Measurements from ENCODE around the gene KRT16.
A peak's percentile ranks its signal among the peaks of the same experiment; 100 is the strongest.
"Not testable (repeated sequence)": the region's sequence is repeated elsewhere in the genome, so short reads cannot be mapped to it uniquely, and the experiment has no call there.

KRT16 gene

DNA sequence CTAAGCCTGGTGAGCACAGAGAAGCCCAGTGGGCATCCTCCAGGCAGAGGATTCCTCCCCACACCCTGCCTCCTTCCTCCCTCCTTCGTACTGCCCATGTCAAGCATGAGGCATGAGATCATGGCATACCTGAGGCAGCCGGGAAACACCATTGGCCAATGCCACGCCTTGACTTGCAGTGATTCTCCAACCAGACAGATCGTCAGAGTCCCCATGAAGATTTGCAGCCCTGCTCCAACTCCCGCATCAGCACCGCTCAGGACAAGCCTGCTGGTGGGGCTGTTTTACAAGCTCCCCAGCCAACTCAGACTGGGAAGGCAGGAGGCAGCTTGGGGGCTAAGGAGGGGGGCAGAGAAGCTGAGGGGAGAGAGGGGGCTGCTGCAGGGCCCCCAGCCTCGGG, 2.9 kb upstream of the KRT16 start:
- DNase-seq (ENCODE audit: low spot score): no peak

- DNase-seq (ENCODE audit: low spot score): not testable (repeated sequence)
Observed at GRCh38 chr17:41614767-41615166, 2.2 kb upstream of the KRT16 start.

- DNase-seq (ENCODE audit: low spot score): no peak
Observed at GRCh38 chr17:41614098-41614497, 1.5 kb upstream of the KRT16 start.

GRCh38 chr17:41613277-41614082, 913 bp upstream of the KRT16 start:
- no peak for DNase-seq (ENCODE audit: low spot score)

GRCh38 chr17:41610965-41611640, 1.5 kb downstream of the KRT16 start:
- DNase-seq (ENCODE audit: low spot score): no peak

- not testable (repeated sequence) for DNase-seq (ENCODE audit: low spot score)
Observed at GRCh38 chr17:41610061-41610517, 2.5 kb downstream of the KRT16 start.

DNA sequence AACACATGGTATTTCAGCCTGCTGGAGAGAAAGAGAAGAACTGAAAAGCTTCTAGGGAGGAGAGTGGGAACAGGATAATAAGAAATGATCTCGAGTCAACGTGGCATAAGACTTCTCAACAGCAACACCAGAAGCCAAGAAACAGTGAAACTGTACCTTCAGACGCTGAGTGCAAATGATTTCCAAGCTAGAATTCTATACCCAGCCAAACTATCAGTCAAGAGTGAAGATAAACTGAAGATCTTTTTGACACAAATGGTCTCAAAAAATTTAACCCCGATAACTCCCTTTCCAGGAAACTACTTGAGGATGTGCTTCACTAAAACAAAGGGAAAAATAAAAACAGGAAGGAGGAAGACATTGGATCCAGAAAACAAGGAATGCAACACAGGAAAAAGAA, 5.6 kb downstream of the KRT16 start:
- DNase-seq (ENCODE audit: low spot score): not testable (repeated sequence)

DNA sequence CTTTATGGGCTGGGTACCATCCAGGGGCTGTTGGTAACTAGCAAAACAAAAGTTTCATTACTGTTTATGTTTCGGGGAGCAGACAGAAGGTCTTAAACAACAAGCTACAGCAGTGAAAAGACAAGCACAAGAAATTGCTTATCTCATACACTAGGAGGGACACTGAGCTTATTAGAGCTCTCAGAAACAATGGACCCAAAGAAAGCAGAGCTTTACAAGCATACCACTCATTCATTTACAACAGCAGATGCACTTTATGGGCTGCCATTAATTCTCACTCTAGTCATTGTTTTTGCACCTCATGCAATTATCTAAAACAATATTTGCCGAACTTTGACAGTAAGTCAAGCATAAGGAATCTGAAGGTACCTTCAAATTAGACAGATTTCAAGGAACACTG, 10.0 kb downstream of the KRT16 start:
- DNase-seq (ENCODE audit: low spot score): peak; percentile 61

- DNase-seq (ENCODE audit: low spot score): no peak
Observed at GRCh38 chr17:41600318-41600717, 12.2 kb downstream of the KRT16 start.

DNA sequence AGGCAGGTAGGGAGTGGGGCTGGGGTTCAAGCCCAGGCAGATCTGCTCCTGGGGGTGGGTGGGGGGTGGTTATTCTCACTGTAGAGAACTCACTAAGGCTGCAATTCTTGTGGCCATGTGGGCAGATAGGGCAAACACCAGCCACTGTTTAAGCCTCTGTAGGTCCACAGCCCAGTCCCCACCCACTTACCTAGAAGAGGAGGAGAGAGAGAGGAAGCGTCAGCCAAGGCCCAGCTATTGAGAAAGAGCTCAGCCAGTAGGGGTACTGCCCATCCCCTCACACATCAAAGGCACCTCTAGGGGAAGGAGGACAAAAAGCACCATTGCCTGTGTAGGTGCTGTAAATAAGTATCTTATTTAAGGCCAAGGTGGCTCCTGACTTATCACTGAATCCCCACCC, 12.9 kb downstream of the KRT16 start:
- DNase-seq (ENCODE audit: low spot score): no peak

DNA sequence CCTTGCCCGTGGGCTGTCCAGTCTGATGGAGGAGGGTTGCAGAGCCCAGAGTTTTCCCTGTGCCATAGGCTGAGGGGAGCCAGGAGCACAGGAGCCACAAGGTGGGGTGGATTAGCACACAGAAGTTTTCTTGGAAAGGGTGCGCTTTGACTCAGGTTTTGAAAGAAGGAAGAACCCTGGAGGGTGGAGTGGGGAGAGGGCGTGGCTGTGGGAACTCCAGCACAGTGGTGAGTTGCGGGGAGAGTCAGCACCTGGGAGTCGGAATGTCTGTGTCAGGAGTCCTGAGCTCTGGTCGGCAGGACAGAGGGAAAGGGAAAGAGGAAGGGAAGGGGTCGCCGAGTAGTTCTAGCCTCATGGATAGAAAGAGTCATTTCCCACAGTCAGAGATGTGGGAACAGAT, 17.0 kb downstream of the KRT16 start:
- DNase-seq (ENCODE audit: low spot score): no peak

- no peak for DNase-seq (ENCODE audit: low spot score)
Observed at GRCh38 chr17:41594363-41594915, 18.1 kb downstream of the KRT16 start.

- no peak for DNase-seq (ENCODE audit: low spot score)
Observed at GRCh38 chr17:41593306-41593981, 19.1 kb downstream of the KRT16 start.

GRCh38 chr17:41592601-41593305, 19.8 kb downstream of the KRT16 start:
- no peak for DNase-seq (ENCODE audit: low spot score)

DNA sequence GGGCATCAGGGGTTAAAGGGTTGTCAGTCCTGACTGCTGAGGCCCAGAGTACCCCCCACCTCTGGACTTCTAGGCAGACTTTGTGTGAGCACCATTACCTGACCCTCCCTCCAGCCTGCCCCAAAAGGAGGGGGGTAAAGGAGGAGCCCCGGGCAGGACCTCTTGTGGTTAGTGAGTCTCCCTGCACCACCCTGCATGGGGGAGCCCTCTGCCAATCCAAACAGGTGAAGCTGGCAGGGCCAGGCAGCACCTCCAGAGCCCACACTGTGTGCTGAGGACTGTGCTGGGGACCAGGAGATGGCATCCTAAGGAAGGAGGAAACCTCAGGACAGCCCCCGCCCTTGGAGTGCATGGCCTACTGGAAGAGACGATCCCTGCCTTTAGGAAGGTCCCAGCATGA, 23.3 kb downstream of the KRT16 start:
- DNase-seq (ENCODE audit: low spot score): no peak

GRCh38 chr17:41588126-41588810, 24.3 kb downstream of the KRT16 start:
- no peak for DNase-seq (ENCODE audit: low spot score)

GRCh38 chr17:41586863-41587495, 25.6 kb downstream of the KRT16 start, which contains the start of gene KRT14:
Gene KRT14, minus strand, starts transcription at chr17:41586895. Its CDS starts 61 bp downstream, at chr17:41586834.
- no peak for DNase-seq (ENCODE audit: low spot score)

DNA sequence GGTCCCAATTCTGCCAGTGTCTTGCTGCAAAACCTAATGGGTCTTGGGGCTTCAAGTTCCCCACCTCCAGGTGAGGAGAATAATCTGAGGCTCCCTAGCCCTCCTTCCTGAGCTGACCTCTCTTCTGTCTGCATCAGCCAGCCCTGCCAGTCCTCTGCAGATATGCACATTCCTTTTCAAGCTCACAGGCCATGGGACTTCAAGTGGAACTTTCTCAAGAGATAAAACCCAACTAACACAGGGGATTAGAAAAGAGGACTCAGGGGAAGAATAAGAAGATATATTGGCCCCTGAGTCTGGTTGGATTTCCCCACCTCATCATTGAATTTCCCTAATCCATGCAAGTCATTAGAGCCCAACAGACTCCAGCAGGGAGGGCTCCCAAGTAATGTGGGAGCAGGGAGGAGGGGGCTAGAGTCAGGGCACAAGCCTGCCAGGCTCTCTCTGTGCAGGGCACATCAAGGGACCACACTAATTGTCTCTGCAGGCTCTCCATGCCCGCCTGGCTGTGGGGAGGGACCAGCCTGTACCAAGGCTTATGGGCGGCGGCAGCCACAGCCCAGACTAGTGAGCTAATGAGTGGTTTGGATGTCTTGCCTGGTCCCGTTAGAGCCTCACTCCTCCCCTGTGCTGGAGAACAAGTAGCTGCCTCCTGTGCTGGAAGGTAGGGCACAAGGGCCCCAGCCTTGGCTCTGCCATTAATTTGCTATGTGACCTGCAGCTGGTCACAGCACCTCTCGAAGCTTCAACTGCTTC, 27.1 kb downstream of the KRT16 start:
- no peak for DNase-seq (ENCODE audit: low spot score)

GRCh38 chr17:41584331-41584927, 28.1 kb downstream of the KRT16 start:
- peak; percentile 72 for DNase-seq (ENCODE audit: low spot score)
